Measurements from ENCODE around the gene APOBEC3B.

DNA sequence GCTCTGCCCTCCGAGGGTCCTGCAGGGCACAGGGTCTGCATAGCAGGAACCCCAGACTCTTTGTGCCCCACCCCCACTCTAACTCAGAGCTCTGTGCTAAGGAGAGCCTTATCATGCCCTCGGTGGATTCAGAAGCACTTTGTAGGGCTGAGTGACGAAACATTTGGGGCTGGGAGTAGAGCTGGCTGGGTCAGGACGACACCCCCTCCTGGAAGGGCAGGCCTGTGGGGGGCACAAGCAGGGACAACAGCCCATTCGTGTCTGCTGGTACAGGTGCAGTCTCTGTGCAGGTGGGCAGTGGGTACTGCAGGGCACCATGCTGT is 15.8 kb upstream of the APOBEC3B start:
- no peak for TF ChIP-seq POLR2A (IDR thresholded peaks at IDR 0.05)
- TF ChIP-seq, protein P1, sequence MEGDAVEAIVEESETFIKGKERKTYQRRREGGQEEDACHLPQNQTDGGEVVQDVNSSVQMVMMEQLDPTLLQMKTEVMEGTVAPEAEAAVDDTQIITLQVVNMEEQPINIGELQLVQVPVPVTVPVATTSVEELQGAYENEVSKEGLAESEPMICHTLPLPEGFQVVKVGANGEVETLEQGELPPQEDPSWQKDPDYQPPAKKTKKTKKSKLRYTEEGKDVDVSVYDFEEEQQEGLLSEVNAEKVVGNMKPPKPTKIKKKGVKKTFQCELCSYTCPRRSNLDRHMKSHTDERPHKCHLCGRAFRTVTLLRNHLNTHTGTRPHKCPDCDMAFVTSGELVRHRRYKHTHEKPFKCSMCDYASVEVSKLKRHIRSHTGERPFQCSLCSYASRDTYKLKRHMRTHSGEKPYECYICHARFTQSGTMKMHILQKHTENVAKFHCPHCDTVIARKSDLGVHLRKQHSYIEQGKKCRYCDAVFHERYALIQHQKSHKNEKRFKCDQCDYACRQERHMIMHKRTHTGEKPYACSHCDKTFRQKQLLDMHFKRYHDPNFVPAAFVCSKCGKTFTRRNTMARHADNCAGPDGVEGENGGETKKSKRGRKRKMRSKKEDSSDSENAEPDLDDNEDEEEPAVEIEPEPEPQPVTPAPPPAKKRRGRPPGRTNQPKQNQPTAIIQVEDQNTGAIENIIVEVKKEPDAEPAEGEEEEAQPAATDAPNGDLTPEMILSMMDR (IDR thresholded peaks at IDR 0.05), result no peak

All from breast epithelium (tissue), 3 donors.